NT2/D1 (cell line): Measurements from ENCODE around the gene PKIG.

ENCODE experiments used
- SUZ12 ChIP-seq: IDR thresholded peaks from 2 replicates; pipeline ENCODE4 v1.6.1; 2011; ENCODE audit not compliant: insufficient read length, insufficient read depth; ENCODE audit errors: extremely low read depth
- YY1 ChIP-seq: IDR thresholded peaks from 2 replicates; pipeline ENCODE4 v1.6.1; 2011; ENCODE audit not compliant: insufficient read length, insufficient read depth

DNA sequence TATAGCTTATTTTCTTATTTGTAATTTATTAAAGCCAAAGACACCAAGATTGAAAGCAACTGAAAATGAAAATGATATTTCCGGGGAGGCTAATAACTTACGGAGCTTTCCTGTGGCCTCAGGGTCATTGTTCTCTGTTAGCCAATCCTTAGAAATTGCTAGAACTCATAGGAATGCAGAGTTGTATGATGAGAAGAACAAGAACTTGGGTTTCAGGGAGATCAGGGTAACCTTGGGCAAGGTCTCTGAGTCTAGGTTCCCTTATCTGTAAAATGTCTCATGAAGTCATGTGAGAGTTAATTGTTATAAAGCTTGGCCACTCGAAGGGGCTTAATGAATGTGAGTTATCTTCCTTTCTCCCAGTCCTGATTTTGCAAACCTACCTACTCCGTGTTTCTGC is 40.4 kb upstream of the PKIG start:
- no peak for TF ChIP-seq SUZ12
- TF ChIP-seq YY1: no peak
